H1 (cell line): ENCODE results near the gene ENDOD1. TPM values are rescaled to one million over a fixed set of nuclear protein-coding genes. Genes with fewer than 3 reads are reported as not detected.

Source experiments
- CTCF ChIA-PET: fragments of 300-600 bp; sonication (Branson Sonifier 250); formaldehyde crosslinking; loops from one replicate; lab custom pipeline; 2021; ENCODE audit not compliant: partially characterized antibody; lab: Charles Lee
- POLR2A ChIA-PET: fragments of 300-600 bp; sonication (Branson Sonifier 250); formaldehyde crosslinking; loops from one replicate; lab custom pipeline; 2021; ENCODE audit warnings: inconsistent platforms; ENCODE audit not compliant: partially characterized antibody; lab: Charles Lee
- DNase-seq, 2 experiments: peaks; one replicate each; pipeline versions ENCODE4 v3.0.0 to v3.0.0-alpha.2; 2010 to 2022; ENCODE audit warnings: low spot score in 2 of 2, low read depth in 1 of 2, mixed read lengths in 1 of 2
- FAIRE-seq: peaks from 2 replicates; lab custom pipeline; 2011; peaks lifted over from hg19 to GRCh38; lab: Jason Lieb, UNC
- H2AFZ ChIP-seq: 2 replicates; pipeline ENCODE4 v1.8.1; 2012; ENCODE audit warnings: low read length, inconsistent platforms
- H2AK5ac ChIP-seq: 2 replicates; pipeline ENCODE4 v1.6.1; 2013; ENCODE audit warnings: low read depth, low read length
- H2BK120ac ChIP-seq: replicated peaks from 2 replicates; pipeline ENCODE3; 2013; ENCODE audit warnings: low read depth, low read length, inconsistent platforms
- H2BK12ac ChIP-seq: 2 replicates; pipeline ENCODE4 v1.6.1; 2013; ENCODE audit warnings: low read depth, low read length
- H2BK15ac ChIP-seq: 2 replicates; pipeline ENCODE4 v1.6.1; 2013; ENCODE audit warnings: low read length
- H2BK20ac ChIP-seq: 2 replicates; pipeline ENCODE4 v1.6.1; 2013; ENCODE audit warnings: low read length
- H2BK5ac ChIP-seq: 2 replicates; pipeline ENCODE4 v1.6.1; 2013; ENCODE audit warnings: low read depth, low read length
- H3K14ac ChIP-seq: 2 replicates; pipeline ENCODE4 v1.6.1; 2013; ENCODE audit warnings: inconsistent platforms; ENCODE audit not compliant: insufficient read length
- H3K18ac ChIP-seq: 2 replicates; pipeline ENCODE4 v1.6.1; 2013; ENCODE audit warnings: low read length; ENCODE audit errors: extremely low read depth
- H3K23ac ChIP-seq: 2 replicates; pipeline ENCODE4 v1.6.1; 2013; ENCODE audit warnings: inconsistent platforms; ENCODE audit not compliant: insufficient read length
- H3K23me2 ChIP-seq: 2 replicates; pipeline ENCODE4 v1.6.1; 2013; ENCODE audit warnings: low read depth, low read length
- H3K27ac ChIP-seq: 2 replicates; pipeline ENCODE4 v1.6.1; 2011; ENCODE audit warnings: low read depth, low read length, inconsistent platforms
- H3K27me3 ChIP-seq, 4 experiments: replicated peaks in 1 of 4; 1 replicate in 1 of 4; 2 replicates in 3 of 4; pipeline versions ENCODE4 v1.6.1 to v1.8.1; 2011 to 2013; ENCODE audit warnings: low read length in 3 of 4, mild to moderate bottlenecking in 3 of 4, inconsistent platforms in 2 of 4, mixed read lengths in 2 of 4, moderate library complexity in 1 of 4; ENCODE audit not compliant: control insufficient read depth in 3 of 4, insufficient read depth in 3 of 4; ENCODE audit errors: extremely low read depth in 1 of 4
- H3K36me3 ChIP-seq, 4 experiments: 2 replicates each; pipeline versions ENCODE4 v1.6.1 to v1.8.1; 2011 to 2013; ENCODE audit warnings: mild to moderate bottlenecking in 4 of 4, low read length in 3 of 4, moderate library complexity in 2 of 4, control low read depth in 1 of 4, inconsistent platforms in 1 of 4; ENCODE audit not compliant: insufficient read depth in 4 of 4, control insufficient read depth in 2 of 4
- H3K4ac ChIP-seq: replicated peaks from 2 replicates; pipeline ENCODE3; 2013; ENCODE audit warnings: low read length, low read depth, mixed read lengths, inconsistent platforms; ENCODE audit not compliant: insufficient read length
- H3K4me1 ChIP-seq, 4 experiments: replicated peaks in 1 of 4; 1 replicate in 1 of 4; 2 replicates in 3 of 4; pipeline versions ENCODE4 v1.6.1 to v1.8.1; 2011 to 2013; ENCODE audit warnings: low read length in 3 of 4, inconsistent platforms in 2 of 4, mixed read lengths in 1 of 4; ENCODE audit not compliant: insufficient read depth in 4 of 4, control insufficient read depth in 3 of 4
- H3K4me2 ChIP-seq, 2 experiments: 2 replicates each; pipeline versions ENCODE4 v1.6.1 to v1.8.1; 2011 to 2013; ENCODE audit warnings: low read depth in 2 of 2, low read length in 2 of 2, control low read depth in 1 of 2, inconsistent platforms in 1 of 2, mild to moderate bottlenecking in 1 of 2; ENCODE audit not compliant: insufficient read depth in 1 of 2
- H3K4me3 ChIP-seq, 4 experiments: fragments of 200-600, 300-600 bp in 1 of 4; sonication (generic), shearing (Covaris generic), sonication (Bioruptor Twin) in 1 of 4; 2 replicates each; pipeline versions ENCODE4 v1.5.1 to v1.8.1; 2011 to 2016; ENCODE audit warnings: low read length in 4 of 4, low read depth in 3 of 4, control low read depth in 2 of 4, inconsistent platforms in 2 of 4, mild to moderate bottlenecking in 2 of 4, mixed read lengths in 1 of 4, moderate library complexity in 1 of 4; ENCODE audit not compliant: insufficient read depth in 2 of 4; ENCODE audit errors: extremely low read depth in 1 of 4
- H3K56ac ChIP-seq: replicated peaks from 2 replicates; pipeline ENCODE3; 2013; ENCODE audit warnings: low read depth, mild to moderate bottlenecking, mixed read lengths, low read length, inconsistent platforms; ENCODE audit not compliant: insufficient read length
- H3K79me1 ChIP-seq: 2 replicates; pipeline ENCODE4 v1.6.1; 2013; ENCODE audit warnings: low read depth, low read length, control low read depth
- H3K79me2 ChIP-seq, 2 experiments: 2 replicates each; pipeline versions ENCODE4 v1.6.1 to v1.8.1; 2012 to 2013; ENCODE audit warnings: low read length in 2 of 2, mild to moderate bottlenecking in 2 of 2, inconsistent platforms in 1 of 2; ENCODE audit not compliant: insufficient read depth in 2 of 2, control insufficient read depth in 1 of 2
- H3K9ac ChIP-seq, 4 experiments: replicated peaks in 1 of 4; 1 replicate in 1 of 4; 2 replicates in 3 of 4; pipeline versions ENCODE4 v1.6.1 to v1.8.1; 2011 to 2013; ENCODE audit warnings: low read depth in 3 of 4, low read length in 3 of 4, control low read depth in 2 of 4, mild to moderate bottlenecking in 2 of 4, moderate library complexity in 2 of 4, inconsistent platforms in 1 of 4; ENCODE audit errors: extremely low read depth in 1 of 4
- H3K9me3 ChIP-seq, 2 experiments: 2 replicates each; pipeline versions ENCODE4 v1.6.1 to v1.8.1; 2012 to 2013; ENCODE audit warnings: mild to moderate bottlenecking in 2 of 2, moderate library complexity in 2 of 2, control low read depth in 1 of 2, inconsistent platforms in 1 of 2, low read depth in 1 of 2, low read length in 1 of 2, mixed read lengths in 1 of 2; ENCODE audit not compliant: insufficient read depth in 2 of 2
- H4K20me1 ChIP-seq, 2 experiments: replicated peaks in 1 of 2; 2 replicates each; pipeline versions ENCODE3 to v1.8.1; 2011 to 2013; ENCODE audit warnings: inconsistent platforms in 2 of 2, low read length in 2 of 2, mild to moderate bottlenecking in 1 of 2; ENCODE audit not compliant: insufficient read depth in 2 of 2, control insufficient read depth in 1 of 2
- H4K5ac ChIP-seq: 2 replicates; pipeline ENCODE4 v1.6.1; 2013; ENCODE audit warnings: low read length, low read depth, mixed read lengths, inconsistent platforms; ENCODE audit not compliant: insufficient read length
- H4K8ac ChIP-seq: 2 replicates; pipeline ENCODE4 v1.8.0; 2013; ENCODE audit warnings: mild to moderate bottlenecking, moderate library complexity, low read length, inconsistent platforms; ENCODE audit not compliant: insufficient read depth; ENCODE audit errors: extremely low read depth
- H4K91ac ChIP-seq: replicated peaks from 2 replicates; pipeline ENCODE3; 2013; ENCODE audit warnings: low read length, mixed read lengths, inconsistent platforms; ENCODE audit not compliant: insufficient read length
- EZH2 ChIP-seq: fragments of 200-600 bp; sonication (generic); IDR thresholded peaks from 2 replicates; pipeline ENCODE4 v1.7.1; 2012; ENCODE audit warnings: low read depth, mild to moderate bottlenecking, moderate library complexity, low read length, inconsistent platforms; ENCODE audit not compliant: severe bottlenecking
- JUN ChIP-seq: IDR thresholded peaks from 2 replicates; pipeline ENCODE4 v1.6.1; 2011; ENCODE audit warnings: low read depth, mild to moderate bottlenecking, improper control_type of control experiment, low read length
- RXRA ChIP-seq: IDR thresholded peaks from 2 replicates; pipeline ENCODE4 v1.6.1; 2011; ENCODE audit warnings: low read depth, mild to moderate bottlenecking, low read length, moderate library complexity; ENCODE audit not compliant: insufficient read depth
- SUZ12 ChIP-seq: fragments of 200-600 bp; sonication (generic); IDR thresholded peaks from 2 replicates; pipeline ENCODE4 v1.6.1; 2012; ENCODE audit warnings: mild to moderate bottlenecking, inconsistent platforms, low read length, moderate library complexity, mixed read lengths
- YY1 ChIP-seq: IDR thresholded peaks from 2 replicates; pipeline ENCODE4 v1.6.1; 2011; ENCODE audit warnings: low read depth, mild to moderate bottlenecking, low read length
- ZNF274 ChIP-seq: IDR thresholded peaks from 2 replicates; pipeline ENCODE4 v1.7.0; 2012; ENCODE audit warnings: low read length, borderline replicate concordance; ENCODE audit errors: extremely low read depth
- WGBS, 2 experiments: shearing (Covaris generic) in 1 of 2; methylation state at CpG; one replicate each; pipeline versions ENCODE4 v1.1.6 to v1.1.7; 2013 to 2015; ENCODE audit warnings: low lambda C conversion rate in 2 of 2, mixed read lengths in 2 of 2, inconsistent platforms in 1 of 2, low coverage in 1 of 2, missing lambda C conversion rate in 1 of 2; ENCODE audit not compliant: insufficient replicate concordance in 2 of 2, insufficient coverage in 1 of 2, insufficient read length in 1 of 2; ENCODE audit errors: extremely low coverage in 1 of 2, missing lambda C conversion rate in 1 of 2; 5-methylcytosine and 5-hydroxymethylcytosine counted together
- polyA plus RNA-seq, 7 experiments: library from polyadenylated mRNA; depleted of rRNA in 3 of 7; stranded (reverse) in 5 of 7; unstranded in 2 of 7; fragments of >200 nt in 5 of 7; fragments of 200-250 nt in 2 of 7; gene quantifications; 1 replicate in 5 of 7; 2 replicates in 1 of 7; 4 replicates in 1 of 7; pipeline versions ENCODE4 v1.2.1 to v1.2.3, GENCODE V29; 2011 to 2013; ENCODE audit warnings: missing spikeins in 2 of 7, mixed read lengths in 2 of 7
- total RNA-seq: library from RNA; stranded (reverse); fragmentation: NEBNext Ultra II Directional; extraction: Animal tissue kit (Norgen Biotek cat#: 25700); gene quantifications from 2 replicates; pipeline ENCODE4 v1.2.1, GENCODE V29; 2021

ENDOD1 gene
- total and polyA plus RNA-seq, 2 of the 8 experiments (the other 6 are each of a cell fraction or from before 2014, with no cell fraction given) = 1.2 to 2.5 TPM

GRCh38 chr11:95142431-95142830 is 52.8 kb downstream of the ENDOD1 start:
- Histone ChIP-seq H3K4me2 (no peak overlapping the region), H2AK5ac (no peak overlapping the region), H2BK12ac (no peak overlapping the region), H3K23ac (no peak overlapping the region), H3K4me1 (no peaks in the 10 kb centered on the region), H3K79me2 (no peaks in the 10 kb centered on the region), H3K18ac (no peak overlapping the region), H3K9ac (no peak overlapping the region), H3K4ac (no peak overlapping the region), H3K56ac (no peak overlapping the region), H3K27me3 (peaks cover 2 to 20% (median 12%) of the 10 kb centered on the region in 4 experiments; a peak in 6 of 7 replicates), H2BK5ac (no peak overlapping the region), H3K36me3 (no peaks in the 10 kb centered on the region), H3K9me3 (no peaks in the 10 kb centered on the region), H3K14ac (no peak overlapping the region), H3K27ac (no peak overlapping the region), H2BK15ac (no peak overlapping the region), H4K5ac (no peak overlapping the region), H4K8ac (no peak overlapping the region), H3K79me1 (no peaks in the 10 kb centered on the region), H2BK120ac (no peak overlapping the region), H4K91ac (no peak overlapping the region), H3K4me3 (no peak overlapping the region), H2AFZ (no peak overlapping the region), H3K23me2 (no peaks in the 10 kb centered on the region), H2BK20ac (no peak overlapping the region), H4K20me1 (no peaks in the 10 kb centered on the region)
- FAIRE-seq = no peak
- CTCF ChIA-PET = interaction anchor here (0.8 to 2.0 kb wide), 9 partner anchors 8 to 647 kb away, joined by 3 to 12 read pairs (median 4); partner anchors contain the start of gene FAM76B
- DNase-seq = no peak
- POLR2A ChIA-PET = no interaction called here
- TF ChIP-seq SUZ12 (no peak), YY1 (no peak), EZH2 (no peak), RXRA (no peak), JUN (no peak), ZNF274 (no peak)
- WGBS, 2 experiments = 82% methylated on average over 2 of the region's 2 CpGs; no CpG with 5 or more reads in 1 of the 2 experiments
